Ishikawa (cell line): ENCODE data around the gene VNN1.

ENCODE experiments used
- CEBPB ChIP-seq: IDR thresholded peaks from 2 replicates; pipeline ENCODE4 v1.6.1; 2012
- CREB1 ChIP-seq: IDR thresholded peaks from 2 replicates; pipeline ENCODE4 v1.6.1; 2012; ENCODE audit warnings: low read depth
- EGR1 ChIP-seq: IDR thresholded peaks from 2 replicates; pipeline ENCODE4 v1.6.1; 2012
- EP300 ChIP-seq: IDR thresholded peaks from 2 replicates; pipeline ENCODE4 v1.6.1; 2012; ENCODE audit warnings: borderline replicate concordance
- FOXM1 ChIP-seq: IDR thresholded peaks from 2 replicates; pipeline ENCODE4 v1.6.1; 2012; ENCODE audit warnings: low read depth, borderline replicate concordance
- NFIC ChIP-seq: IDR thresholded peaks from 2 replicates; pipeline ENCODE4 v1.6.1; 2012
- RAD21 ChIP-seq: IDR thresholded peaks from 2 replicates; pipeline ENCODE4 v1.6.1; 2012; ENCODE audit warnings: low read depth
- TAF1 ChIP-seq: IDR thresholded peaks from 2 replicates; pipeline ENCODE4 v1.6.1; 2012; ENCODE audit warnings: low read depth, mild to moderate bottlenecking
- TCF12 ChIP-seq: IDR thresholded peaks from 2 replicates; pipeline ENCODE4 v1.6.1; 2012; ENCODE audit warnings: low read depth
- TEAD4 ChIP-seq: IDR thresholded peaks from 2 replicates; pipeline ENCODE4 v1.6.1; 2012
- YY1 ChIP-seq: IDR thresholded peaks from 2 replicates; pipeline ENCODE4 v1.6.1; 2012; ENCODE audit warnings: low read depth
- ZBTB7A ChIP-seq: IDR thresholded peaks from 2 replicates; pipeline ENCODE4 v1.6.1; 2012; ENCODE audit warnings: low read depth
- TF ChIP-seq, protein P1 (sequence below): IDR thresholded peaks from 2 replicates; pipeline ENCODE4 v1.6.1; 2012; ENCODE audit warnings: low read depth, mild to moderate bottlenecking
- TF ChIP-seq, protein P2 (sequence below): IDR thresholded peaks from 2 replicates; pipeline ENCODE4 v1.6.1; 2012
- TF ChIP-seq, protein P3 (sequence below): IDR thresholded peaks from 2 replicates; pipeline ENCODE4 v1.6.1; 2012

Gene VNN1

DNA sequence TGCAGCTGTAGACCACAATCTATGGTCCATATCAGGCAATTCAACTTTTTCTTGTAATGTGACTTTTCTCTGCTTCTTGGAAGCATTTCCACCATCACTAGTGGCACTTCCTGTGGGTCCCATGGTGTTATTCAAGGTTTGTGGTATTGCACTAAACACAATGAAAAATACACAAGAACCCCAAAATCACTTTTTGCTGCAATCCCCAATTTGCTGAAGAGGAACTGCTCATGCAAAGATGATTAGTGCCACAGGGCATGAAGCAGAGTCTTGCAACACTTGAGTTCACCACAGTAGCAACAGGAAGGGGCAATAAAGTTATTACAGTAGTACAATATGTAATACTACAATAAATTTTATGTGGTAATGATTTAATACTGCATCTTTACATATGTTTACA is 38.1 kb downstream of the VNN1 start:
- no peak for TF ChIP-seq TCF12
- TF ChIP-seq NFIC = no peak
- no peak for TF ChIP-seq CEBPB
- no peak for TF ChIP-seq EP300
- no peak for TF ChIP-seq TAF1
- TF ChIP-seq, protein P1, sequence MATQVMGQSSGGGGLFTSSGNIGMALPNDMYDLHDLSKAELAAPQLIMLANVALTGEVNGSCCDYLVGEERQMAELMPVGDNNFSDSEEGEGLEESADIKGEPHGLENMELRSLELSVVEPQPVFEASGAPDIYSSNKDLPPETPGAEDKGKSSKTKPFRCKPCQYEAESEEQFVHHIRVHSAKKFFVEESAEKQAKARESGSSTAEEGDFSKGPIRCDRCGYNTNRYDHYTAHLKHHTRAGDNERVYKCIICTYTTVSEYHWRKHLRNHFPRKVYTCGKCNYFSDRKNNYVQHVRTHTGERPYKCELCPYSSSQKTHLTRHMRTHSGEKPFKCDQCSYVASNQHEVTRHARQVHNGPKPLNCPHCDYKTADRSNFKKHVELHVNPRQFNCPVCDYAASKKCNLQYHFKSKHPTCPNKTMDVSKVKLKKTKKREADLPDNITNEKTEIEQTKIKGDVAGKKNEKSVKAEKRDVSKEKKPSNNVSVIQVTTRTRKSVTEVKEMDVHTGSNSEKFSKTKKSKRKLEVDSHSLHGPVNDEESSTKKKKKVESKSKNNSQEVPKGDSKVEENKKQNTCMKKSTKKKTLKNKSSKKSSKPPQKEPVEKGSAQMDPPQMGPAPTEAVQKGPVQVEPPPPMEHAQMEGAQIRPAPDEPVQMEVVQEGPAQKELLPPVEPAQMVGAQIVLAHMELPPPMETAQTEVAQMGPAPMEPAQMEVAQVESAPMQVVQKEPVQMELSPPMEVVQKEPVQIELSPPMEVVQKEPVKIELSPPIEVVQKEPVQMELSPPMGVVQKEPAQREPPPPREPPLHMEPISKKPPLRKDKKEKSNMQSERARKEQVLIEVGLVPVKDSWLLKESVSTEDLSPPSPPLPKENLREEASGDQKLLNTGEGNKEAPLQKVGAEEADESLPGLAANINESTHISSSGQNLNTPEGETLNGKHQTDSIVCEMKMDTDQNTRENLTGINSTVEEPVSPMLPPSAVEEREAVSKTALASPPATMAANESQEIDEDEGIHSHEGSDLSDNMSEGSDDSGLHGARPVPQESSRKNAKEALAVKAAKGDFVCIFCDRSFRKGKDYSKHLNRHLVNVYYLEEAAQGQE = no peak
- TF ChIP-seq TEAD4 = no peak
- no peak for TF ChIP-seq EGR1
- TF ChIP-seq RAD21 = no peak
- no peak for TF ChIP-seq ZBTB7A
- TF ChIP-seq, protein P2, sequence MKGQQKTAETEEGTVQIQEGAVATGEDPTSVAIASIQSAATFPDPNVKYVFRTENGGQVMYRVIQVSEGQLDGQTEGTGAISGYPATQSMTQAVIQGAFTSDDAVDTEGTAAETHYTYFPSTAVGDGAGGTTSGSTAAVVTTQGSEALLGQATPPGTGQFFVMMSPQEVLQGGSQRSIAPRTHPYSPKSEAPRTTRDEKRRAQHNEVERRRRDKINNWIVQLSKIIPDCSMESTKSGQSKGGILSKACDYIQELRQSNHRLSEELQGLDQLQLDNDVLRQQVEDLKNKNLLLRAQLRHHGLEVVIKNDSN = no peak
- no peak for TF ChIP-seq YY1
- no peak for TF ChIP-seq FOXM1
- no peak for TF ChIP-seq CREB1
- TF ChIP-seq, protein P3, sequence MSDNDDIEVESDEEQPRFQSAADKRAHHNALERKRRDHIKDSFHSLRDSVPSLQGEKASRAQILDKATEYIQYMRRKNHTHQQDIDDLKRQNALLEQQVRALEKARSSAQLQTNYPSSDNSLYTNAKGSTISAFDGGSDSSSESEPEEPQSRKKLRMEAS = no peak

DNA sequence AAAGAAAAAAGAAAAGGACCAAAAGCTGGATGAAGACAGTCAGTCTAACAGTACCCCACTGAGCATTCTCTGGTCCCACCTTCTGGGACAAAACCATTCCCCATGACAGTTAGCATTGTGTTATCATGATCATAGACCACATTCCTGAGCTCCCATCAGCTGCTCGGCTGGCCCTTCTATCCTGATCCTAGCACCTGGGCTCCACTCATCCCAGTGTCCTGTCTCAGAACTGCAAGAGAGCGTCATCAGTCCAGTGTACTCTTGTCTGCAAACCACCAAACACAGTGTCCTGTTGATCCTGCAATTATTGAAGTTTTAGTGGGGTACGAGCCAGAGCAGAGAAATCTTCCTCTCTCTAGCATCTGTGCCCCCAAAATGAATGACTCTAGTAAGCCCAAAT is 38.9 kb downstream of the VNN1 start:
- TF ChIP-seq CEBPB (no peak), TCF12 (no peak), ZBTB7A (no peak), TAF1 (no peak), CREB1 (no peak)
- TF ChIP-seq, protein P1 = no peak
- TF ChIP-seq, protein P3 = no peak
- TF ChIP-seq, protein P2 = no peak

DNA sequence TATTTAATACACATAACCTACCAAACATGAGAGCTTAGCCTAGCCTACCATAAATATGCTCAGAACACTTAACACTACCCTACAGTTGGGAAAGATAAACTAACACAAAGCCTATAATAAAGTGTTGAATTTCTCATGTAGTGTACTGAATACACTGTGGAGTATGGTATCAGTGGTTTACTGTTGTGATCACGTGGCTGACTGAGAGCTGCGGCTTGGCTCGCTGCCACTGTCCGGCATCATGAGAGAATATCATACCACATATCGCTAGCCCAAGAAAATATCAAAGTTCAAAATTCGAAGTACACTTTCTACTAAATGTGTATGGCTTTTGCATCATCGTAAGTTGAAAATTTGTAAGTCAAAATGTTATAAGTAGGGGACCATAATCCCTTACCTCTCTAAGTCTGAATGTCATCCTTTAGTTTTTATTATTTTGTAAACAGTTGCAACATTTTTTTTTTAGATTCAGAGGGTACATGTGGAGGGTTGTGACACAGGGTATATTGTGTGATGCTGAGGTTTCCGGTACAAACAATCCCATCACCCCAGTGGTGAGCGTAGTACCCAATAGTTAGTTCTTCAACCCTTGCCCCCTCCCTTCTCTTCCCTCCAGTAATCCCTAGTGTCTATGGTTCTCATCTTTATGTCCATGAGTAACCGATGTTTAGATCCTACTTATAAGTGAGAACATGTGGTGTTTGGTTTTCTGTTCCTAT is 40.3 kb downstream of the VNN1 start:
- TF ChIP-seq RAD21 = no peak
- TF ChIP-seq TCF12 = no peak
- TF ChIP-seq, protein P2 = peak; percentile 53; the same call in 1 of the 2 replicates
- TF ChIP-seq, protein P3 = no peak
- no peak for TF ChIP-seq YY1

DNA sequence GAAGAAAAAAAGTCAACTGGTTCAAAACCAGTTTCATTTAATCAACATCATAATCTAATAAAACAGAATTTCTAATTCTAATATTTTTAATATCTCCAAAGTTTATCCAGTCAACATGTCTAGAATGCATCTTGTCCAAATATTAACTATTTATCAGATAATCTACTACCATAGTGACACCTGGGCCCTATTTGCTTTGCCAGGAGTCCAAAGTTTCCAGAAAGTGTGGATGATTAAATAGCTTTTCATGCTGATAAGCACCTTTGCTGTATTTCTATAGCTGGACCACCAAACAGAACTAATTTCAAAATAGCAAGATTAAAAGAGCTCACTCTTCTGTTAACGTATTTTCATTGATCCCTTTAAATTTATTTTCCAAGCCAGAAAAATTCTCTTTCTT is 42.6 kb downstream of the VNN1 start:
- TF ChIP-seq NFIC = no peak

DNA sequence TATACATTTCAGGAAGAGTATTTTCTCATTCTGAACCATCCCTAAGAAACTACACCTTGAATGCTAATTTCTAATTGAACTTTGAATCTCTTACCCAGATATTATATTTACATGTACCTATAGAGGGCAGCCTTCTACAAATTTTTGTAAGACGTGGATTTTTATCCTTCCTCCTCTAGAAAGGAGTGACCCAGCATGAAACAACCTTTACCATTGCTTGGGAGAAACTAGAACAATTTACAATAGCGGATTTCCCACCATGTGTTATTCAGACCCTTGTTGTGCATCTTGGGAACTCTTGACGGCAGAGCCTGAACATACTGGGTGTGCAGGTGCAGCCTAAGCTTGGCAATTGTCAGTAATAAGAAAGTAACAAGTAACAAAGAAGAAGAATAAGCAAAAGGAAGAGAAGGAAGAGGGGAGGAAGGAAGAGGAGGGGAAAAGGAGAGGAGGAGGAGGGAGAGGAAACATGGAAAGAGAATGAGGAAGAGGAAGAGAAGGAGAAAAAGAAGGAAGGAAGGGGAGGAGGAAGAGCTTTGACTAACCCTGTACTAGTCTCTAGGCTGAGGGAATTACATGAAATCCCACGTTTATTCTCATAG is 44.1 kb downstream of the VNN1 start:
- TF ChIP-seq RAD21 (peak; percentile 63), TAF1 (no peak)

DNA sequence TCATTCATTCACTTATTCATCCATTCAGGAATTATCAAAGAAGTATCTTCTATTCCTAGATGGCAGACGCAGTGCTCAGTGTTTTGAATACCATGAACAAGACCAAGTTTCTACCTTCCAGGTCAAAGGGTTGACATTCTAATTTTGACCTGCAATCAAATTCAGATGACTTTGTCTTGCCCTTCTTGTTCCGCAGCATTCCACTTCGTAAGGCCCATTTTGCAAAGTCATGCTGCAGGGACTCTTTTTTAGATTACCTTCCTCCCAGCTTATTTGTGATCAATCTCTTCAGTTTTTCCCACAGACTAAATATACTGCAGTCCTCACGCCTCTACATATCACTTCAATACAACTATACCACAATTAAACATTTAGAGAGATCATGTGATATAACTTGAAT is 47.7 kb downstream of the VNN1 start:
- TF ChIP-seq, protein P1 = no peak
- no peak for TF ChIP-seq TCF12
- TF ChIP-seq CREB1 = no peak
- no peak for TF ChIP-seq EGR1
- peak; percentile 49 for TF ChIP-seq TEAD4
